WTC11 (cell line): Measurements from ENCODE around the gene PQBP1.
"Not testable (repeated sequence)": the region's sequence is repeated elsewhere in the genome, so short reads cannot be mapped to it uniquely, and the experiment has no call there.

Experiments used
- CTCF ChIP-seq: fragments of 200-600 bp; IDR thresholded peaks from 2 replicates; pipeline ENCODE4 v1.8.0; 2022; ENCODE audit warnings: antibody characterized with exemption
- RELA ChIP-seq: sonication (generic); formaldehyde crosslinking; IDR thresholded peaks from 2 replicates; pipeline ENCODE4 v1.8.1; 2022; ENCODE audit warnings: missing genetic modification reagents, mild to moderate bottlenecking, borderline replicate concordance
- TF ChIP-seq, protein P1 (sequence below): sonication (generic); formaldehyde crosslinking; IDR thresholded peaks from 2 replicates; pipeline ENCODE4 v1.8.1; 2022; ENCODE audit warnings: mild to moderate bottlenecking, missing genetic modification reagents, moderate library complexity, borderline replicate concordance

GRCh38 chrX:48872017-48872416 is 25.7 kb upstream of the PQBP1 start:
- TF ChIP-seq CTCF; RELA (CRISPR knock-in tag): not testable (repeated sequence)
- TF ChIP-seq, protein P1, sequence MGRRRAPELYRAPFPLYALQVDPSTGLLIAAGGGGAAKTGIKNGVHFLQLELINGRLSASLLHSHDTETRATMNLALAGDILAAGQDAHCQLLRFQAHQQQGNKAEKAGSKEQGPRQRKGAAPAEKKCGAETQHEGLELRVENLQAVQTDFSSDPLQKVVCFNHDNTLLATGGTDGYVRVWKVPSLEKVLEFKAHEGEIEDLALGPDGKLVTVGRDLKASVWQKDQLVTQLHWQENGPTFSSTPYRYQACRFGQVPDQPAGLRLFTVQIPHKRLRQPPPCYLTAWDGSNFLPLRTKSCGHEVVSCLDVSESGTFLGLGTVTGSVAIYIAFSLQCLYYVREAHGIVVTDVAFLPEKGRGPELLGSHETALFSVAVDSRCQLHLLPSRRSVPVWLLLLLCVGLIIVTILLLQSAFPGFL (CRISPR knock-in tag), result not testable (repeated sequence)
